AG08396 (cell line): ENCODE results near the gene DPP6.

ENCODE experiments used
- DNase-seq: peaks from one replicate; pipeline ENCODE4 v3.0.0; 2012; ENCODE audit warnings: low spot score, mixed read lengths

The DPP6 gene

GRCh38 chr7:154540596-154540995 is 488.4 kb downstream of the DPP6 start:
- DNase-seq: no peak

- DNase-seq: no peak
Measured at GRCh38 chr7:154541606-154542005, 489.4 kb downstream of the DPP6 start.

- no peak for DNase-seq
Measured at GRCh38 chr7:154546946-154547587, 494.9 kb downstream of the DPP6 start.

- no peak for DNase-seq
Measured at GRCh38 chr7:154553711-154554265, 501.6 kb downstream of the DPP6 start.

GRCh38 chr7:154559454-154559853 is 507.3 kb downstream of the DPP6 start:
- no peak for DNase-seq

- DNase-seq: no peak
Measured at GRCh38 chr7:154564676-154565075, 512.5 kb downstream of the DPP6 start.

GRCh38 chr7:154566877-154567276 is 514.7 kb downstream of the DPP6 start:
- no peak for DNase-seq

- no peak for DNase-seq
Measured at GRCh38 chr7:154568346-154568745, 516.1 kb downstream of the DPP6 start.

GRCh38 chr7:154569916-154570315 is 517.7 kb downstream of the DPP6 start:
- DNase-seq: no peak

- no peak for DNase-seq
Measured at GRCh38 chr7:154571772-154572171, 519.6 kb downstream of the DPP6 start.

GRCh38 chr7:154574235-154574634 is 522.0 kb downstream of the DPP6 start:
- no peak for DNase-seq

GRCh38 chr7:154575497-154575896 is 523.3 kb downstream of the DPP6 start:
- DNase-seq: no peak

- no peak for DNase-seq
Measured at GRCh38 chr7:154576604-154577003, 524.4 kb downstream of the DPP6 start.

- no peak for DNase-seq
Measured at GRCh38 chr7:154577141-154577873, 525.1 kb downstream of the DPP6 start.

GRCh38 chr7:154578336-154578735 is 526.1 kb downstream of the DPP6 start:
- DNase-seq: no peak

- DNase-seq: no peak
Measured at GRCh38 chr7:154579711-154580110, 527.5 kb downstream of the DPP6 start.

- no peak for DNase-seq
Measured at GRCh38 chr7:154581251-154581890, 529.2 kb downstream of the DPP6 start.

GRCh38 chr7:154583454-154583853 is 531.3 kb downstream of the DPP6 start:
- no peak for DNase-seq

GRCh38 chr7:154584352-154585252 is 532.4 kb downstream of the DPP6 start:
- DNase-seq: no peak

GRCh38 chr7:154587792-154588191 is 535.6 kb downstream of the DPP6 start:
- DNase-seq: no peak

- no peak for DNase-seq
Measured at GRCh38 chr7:154591544-154591943, 539.3 kb downstream of the DPP6 start.

GRCh38 chr7:154592388-154592787 is 540.2 kb downstream of the DPP6 start:
- DNase-seq: no peak
